Measurements from ENCODE around the gene CCDC8.
"Not testable (repeated sequence)": the region's sequence is repeated elsewhere in the genome, so short reads cannot be mapped to it uniquely, and the experiment has no call there.

CCDC8 gene

DNA sequence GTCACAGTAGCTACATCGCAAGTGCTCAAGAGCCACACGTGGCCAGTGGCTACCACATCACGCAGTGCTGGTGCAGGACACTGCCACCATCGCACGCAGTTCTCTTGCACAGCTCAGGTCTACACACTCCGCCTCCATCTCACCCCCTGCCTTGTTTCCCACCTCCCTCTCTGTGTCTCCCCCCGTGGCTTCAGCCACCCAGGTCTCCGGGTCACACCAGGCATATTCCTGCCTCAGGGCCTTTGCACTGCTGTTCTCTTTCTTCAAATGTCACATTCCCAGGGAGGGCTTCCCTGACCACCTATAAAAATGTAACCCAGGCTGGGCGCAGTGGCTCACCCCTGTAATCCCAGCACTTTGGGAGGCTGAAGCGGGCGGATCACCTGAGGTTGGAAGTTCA, 10.6 kb downstream of the CCDC8 start:
- no peak for DNase-seq (ENCODE audit: low read depth)

DNA sequence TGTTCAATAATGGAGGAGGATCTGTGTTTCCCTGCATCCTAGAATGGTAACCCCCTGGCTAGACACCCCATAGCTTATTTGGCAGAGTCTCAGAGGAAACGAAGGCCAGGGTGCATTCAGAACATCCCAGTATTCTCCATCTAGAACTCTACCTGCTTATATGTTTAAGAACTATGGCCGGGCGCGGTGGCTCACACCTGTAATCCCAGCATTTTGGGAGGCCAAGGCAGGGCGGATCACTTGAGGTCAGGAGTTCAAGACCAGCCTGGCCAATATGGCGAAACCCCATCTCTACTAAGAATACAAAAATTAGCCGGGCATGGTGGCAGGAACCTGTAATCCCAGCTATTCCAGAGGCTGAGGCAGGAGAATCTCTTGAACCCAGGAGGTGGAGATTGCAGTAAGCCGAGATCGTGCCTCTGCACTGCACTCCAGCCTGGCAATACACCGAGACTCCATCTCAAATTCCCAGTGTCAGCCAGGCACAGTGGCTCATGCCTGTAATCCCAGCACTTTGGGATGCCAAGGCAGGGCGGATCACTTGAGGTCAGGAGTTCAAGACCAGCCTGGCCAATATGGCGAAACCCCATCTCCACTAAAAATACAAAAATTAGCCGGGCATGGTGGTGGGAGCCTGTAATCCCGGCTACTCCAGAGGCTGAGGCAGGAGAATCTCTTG, 15.4 kb downstream of the CCDC8 start:
- DNase-seq (ENCODE audit: low read depth) = not testable (repeated sequence)

DNA sequence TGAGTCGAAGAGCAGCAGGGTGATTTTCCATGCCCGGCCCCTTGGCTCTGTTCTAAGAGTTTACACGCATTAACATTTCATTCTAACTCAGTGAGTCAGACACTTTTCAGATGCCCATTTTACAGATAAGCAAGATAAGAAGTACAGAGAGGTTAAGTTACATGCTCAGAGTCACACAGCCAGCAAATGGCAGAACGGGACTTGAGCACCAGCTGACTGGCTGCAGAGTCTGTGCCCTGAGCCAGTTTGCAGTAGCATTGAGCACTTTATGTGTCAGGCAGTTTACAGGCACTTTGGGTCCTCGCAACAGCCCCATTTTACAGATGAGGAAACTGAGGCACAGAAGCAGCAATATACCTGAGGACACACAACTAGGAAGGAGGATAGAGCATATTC, 19.0 kb downstream of the CCDC8 start:
- no peak for DNase-seq (ENCODE audit: low read depth)

DNA sequence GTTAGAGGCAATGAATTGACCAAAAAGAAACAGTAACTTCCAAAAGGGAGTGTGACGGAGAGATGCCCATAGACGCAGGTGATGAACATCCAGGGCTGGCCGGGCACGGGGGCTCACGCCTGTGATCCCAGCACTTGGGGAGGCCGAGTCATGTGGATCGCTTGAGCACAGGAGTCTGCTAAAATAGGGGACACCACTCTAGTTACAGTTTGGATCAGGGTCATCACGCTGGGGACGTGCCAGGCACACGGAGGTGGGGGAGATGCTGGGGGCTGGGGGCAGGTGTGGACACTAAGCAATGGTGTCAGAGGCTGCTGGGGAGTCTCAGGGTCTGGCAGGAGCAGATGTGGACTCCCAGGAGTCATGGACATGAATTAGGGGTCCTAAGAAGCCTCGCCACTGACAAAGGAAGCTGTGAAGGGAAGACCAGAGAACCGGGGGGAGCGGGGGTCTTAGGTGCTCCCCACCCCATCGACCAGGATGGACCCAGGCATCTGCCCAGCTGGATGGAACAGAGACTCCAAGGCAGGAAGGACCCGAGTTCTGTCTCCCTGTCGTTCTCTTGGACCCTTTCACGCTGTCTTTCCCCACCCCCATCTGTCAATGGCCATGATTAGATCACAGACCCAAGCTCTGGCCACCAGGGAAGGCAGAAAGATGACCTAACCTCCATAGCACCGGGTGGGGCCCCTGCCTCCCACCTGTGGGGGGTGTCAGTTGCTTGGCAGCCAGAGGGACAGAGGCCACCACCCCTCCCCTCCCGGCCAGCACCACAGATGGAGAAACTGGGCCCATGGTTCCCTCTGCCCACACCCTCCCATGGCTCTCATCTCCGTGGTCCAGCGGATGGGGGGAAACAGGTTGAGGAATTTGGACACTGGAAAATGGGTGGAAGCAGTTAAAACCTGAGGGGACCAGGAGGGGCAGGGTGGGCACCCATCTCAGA, 19.6 kb downstream of the CCDC8 start:
- no peak for DNase-seq (ENCODE audit: low read depth)

DNA sequence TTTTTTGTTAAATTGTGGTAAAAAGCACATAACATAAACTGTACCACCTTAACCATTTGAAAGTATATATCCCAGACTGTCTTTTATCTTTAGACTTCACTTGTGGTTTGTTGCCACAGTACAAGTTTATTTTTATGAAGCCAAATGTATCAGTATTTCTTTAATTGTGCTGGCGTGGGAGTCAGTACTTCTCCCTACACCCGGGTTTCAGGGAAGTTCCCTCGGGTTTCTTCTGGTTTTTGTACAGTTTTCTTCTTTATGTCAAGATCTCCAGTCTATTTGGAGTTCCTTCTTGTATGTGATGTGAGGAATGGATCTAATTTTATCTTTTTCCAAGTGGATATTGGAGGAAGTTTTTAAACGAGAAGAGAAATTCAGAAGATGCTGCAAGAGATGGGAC, 20.5 kb downstream of the CCDC8 start:
- DNase-seq (ENCODE audit: low read depth) = no peak

DNA sequence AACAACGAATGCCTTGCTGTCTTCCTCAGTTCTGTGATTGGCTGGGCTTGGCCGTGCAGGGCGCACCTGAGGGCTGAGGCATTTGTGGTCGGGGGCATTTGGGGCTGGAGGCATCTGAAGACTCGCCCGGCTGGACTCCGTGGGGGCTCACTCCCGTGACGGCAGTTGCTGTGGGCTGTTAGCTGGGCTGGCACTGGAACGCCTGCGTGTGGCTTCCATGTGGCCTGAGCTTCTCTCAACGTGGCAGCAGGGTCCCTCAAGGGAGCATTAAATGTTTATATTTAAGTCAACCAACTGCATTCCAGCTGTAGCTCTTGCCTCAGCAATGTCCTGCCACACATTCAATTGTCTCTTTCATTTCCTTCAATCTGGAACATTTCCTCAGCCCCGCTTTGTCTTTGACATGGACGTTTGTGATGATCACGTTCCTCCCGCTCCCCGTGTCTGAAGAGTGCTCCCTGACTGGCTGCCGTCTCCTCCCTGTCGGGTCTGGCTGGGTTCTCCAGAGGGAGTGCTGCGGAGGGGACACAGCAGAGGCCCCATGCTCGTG, 21.0 kb downstream of the CCDC8 start:
- DNase-seq (ENCODE audit: low read depth) = no peak

DNA sequence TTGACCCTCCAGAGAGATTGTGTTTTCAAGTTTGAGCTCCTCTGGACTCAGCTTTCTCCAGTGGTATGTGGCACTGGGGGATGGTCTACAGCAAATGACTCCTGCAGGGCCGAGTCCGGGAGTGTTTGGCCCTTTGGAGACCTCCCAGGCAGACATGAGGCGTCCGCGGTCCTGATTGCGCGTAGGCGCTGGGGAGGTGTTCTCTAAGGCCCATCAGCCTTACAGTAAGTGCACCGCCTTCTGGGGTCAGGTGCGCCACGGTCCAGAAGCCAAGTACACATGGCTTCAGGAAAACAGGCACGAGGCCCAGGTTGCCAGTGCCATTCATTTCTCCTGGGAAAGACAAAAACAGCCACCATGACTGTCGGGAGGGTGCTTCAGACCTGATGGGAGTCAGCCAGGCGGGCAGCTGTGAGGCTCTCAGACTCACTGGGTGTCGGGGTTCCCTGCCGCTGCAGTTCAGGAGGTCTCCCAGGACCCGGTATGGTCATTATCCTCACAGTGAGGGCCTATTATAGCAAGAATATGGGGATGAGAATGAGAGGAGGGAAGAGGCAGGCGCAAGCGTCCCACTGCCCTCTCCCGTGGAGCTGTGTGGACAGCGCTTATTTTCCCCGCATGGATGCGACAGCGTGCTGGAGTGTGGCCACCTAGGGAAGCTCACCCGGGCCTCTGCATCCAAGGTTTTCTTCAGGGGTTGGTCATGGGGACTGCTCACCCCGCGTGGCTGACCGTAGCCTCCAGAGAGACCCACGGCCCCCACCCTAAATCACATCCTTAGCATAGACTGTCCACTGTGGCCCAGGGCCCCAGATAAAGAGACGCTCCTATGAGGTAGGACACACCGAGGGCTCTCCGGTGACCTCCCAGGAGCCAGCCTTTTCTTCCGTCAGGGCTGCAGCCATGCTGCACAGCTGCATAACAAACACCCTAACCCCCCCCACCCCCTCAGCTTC, 21.8 kb downstream of the CCDC8 start:
- DNase-seq (ENCODE audit: low read depth) = no peak

DNA sequence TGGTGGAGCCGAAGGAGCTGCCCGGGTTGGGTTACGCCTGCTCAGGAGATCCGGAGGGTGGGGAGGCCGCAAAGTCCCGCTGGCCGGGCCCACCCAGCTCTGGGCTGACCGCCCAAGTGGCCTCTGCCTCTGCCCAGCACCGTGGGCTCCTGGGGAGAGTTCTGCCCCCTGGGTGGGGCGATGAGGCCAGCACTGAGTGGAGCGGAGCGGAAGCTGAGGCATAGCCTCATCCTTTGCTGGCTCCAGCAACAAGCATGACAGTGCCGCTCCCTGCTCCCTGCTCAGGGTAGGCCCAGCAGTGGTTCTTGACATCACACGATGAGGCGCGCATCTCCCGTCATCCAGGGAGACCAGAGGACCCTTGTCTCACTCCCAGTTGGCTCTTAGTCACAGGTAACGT, 22.5 kb downstream of the CCDC8 start:
- DNase-seq (ENCODE audit: low read depth) = no peak

DNA sequence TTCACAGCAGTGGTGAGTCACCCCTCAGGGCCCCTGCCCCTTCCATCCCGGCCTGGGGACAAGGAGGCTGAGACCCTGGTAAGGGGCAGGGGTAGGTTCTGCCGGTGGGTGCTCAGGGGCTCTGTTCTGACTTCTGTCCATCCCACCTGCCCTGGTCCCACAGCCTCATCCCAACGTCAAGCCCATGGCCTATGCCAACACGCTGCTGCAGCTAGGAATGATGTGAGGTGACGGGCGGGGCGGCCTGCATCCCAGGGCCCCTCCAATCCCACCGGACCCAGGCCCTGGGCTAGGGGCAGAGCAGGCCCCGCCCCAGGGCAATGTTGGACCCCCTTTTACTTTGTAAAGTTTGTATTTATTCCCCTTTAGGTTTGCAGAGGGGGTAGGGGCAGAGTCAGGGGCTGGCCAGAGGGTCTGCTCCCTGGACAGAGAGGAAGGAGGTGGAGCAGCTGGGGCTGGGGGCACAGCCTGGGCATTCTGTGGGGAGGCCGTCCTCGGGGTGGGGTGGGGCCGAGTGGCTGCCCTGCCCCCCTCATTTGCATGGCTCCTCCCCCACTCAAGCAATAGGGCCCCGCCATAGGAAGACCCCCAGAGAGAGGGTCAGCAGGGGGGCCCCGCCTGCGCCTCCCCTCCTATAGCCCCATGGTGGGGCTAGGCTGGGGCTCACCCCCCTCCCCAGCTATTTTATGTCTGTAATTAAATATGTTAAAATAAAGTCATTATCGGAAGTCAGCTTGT, 23.1 kb downstream of the CCDC8 start:
- DNase-seq (ENCODE audit: low read depth) = no peak

DNA sequence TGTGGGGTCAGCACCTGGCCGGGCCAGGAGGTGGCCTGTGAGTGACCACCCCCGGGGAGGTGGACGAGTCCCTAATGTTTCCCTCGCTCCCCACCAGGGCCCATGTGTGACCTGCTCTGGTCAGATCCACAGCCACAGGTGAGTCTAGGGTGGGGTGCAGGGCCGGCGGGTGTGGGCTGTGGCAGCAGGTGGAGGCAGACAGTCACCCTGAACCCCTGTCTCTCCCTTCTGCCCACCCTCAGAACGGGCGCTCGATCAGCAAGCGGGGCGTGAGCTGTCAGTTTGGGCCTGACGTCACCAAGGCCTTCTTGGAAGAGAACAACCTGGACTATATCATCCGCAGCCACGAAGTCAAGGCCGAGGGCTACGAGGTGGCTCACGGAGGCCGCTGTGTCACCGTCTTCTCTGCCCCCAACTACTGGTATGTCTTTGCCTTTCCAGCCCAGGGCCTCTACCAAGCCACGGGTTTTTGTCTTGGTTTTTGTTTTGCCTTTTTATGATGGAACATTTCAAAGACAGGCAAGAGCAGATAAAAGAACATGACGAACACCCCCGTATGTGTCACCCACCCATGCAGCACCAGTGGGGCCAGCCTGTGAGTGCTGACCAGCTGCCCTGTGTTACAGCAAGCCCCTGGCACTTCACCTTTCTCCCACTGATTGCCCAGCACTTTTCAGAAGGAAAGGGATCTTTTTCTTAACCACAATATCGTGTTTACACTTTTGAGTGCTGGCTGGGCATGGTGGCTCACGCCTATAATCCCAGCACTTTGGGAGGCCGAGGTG, 24.9 kb downstream of the CCDC8 start:
- DNase-seq (ENCODE audit: low read depth) = no peak

DNA sequence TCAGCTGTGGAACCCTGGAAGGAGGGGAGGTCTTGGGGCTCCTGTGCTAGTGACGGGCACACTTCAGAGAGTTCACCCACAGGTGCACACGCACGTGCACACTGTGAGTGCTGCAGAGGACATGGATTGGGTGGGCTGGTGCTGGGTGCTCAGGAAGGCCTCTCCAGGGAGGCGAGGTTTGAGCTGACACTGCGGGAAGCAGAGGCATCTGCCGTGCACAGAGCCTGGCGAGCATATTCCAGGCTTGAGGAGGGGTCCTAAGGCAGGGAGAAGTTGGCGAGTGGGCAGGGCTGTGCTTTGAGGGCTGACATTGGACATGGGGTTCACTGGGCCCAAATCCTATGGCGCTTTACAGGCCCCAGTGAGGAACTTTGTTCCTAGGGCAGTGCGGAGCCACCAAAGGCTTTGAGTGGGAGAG, 25.6 kb downstream of the CCDC8 start:
- DNase-seq (ENCODE audit: low read depth) = no peak

DNA sequence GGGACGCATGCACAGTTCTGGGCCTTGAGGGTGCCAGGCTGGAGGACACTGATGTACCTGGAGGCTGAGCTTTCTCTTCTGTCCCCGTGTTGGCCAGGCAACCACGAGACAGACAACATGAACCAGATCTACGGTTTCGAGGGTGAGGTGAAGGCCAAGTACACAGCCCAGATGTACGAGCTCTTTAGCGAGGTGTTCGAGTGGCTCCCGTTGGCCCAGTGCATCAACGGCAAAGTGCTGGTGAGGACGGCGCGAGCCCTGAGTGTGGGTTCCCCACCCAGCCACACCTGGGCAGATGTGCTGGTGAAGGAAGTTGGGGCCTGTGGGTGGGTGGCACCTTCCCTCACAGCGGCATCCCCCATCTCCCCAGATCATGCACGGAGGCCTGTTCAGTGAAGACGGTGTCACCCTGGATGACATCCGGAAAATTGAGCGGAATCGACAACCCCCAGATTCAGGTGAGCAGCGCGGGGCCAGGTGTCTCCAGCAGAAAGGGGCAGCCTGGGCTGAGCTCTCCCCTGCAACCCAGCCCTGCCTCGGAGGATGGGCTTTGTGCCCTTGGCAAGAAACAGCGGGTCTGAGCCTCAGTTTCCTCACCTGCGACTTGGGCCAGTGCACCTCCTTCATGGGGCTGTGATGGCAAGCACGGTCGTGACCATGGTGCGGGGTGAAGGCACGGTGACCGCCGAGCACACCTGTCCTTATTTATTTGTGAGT, 26.2 kb downstream of the CCDC8 start:
- no peak for DNase-seq (ENCODE audit: low read depth)

DNA sequence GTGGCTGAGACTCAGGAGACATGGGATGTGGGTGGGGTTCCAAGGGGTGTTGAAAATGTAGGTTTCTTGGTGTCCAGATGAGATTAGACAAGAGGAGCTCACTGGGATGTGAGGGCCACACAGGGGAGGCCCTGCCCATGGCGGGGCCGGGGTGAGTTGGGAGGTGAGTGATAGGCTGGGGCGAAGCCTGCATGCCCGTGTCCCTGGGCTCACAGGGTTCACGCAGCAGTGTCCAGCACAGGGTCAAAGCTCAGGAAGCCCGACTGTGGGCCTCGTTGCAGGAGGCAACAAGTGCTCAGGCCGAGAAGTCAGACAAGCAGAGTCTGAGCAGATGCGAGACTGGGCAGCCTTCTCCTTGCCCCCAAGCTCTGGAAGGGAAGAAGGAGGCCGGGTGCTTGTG, 27.2 kb downstream of the CCDC8 start:
- DNase-seq (ENCODE audit: low read depth) = no peak

DNA sequence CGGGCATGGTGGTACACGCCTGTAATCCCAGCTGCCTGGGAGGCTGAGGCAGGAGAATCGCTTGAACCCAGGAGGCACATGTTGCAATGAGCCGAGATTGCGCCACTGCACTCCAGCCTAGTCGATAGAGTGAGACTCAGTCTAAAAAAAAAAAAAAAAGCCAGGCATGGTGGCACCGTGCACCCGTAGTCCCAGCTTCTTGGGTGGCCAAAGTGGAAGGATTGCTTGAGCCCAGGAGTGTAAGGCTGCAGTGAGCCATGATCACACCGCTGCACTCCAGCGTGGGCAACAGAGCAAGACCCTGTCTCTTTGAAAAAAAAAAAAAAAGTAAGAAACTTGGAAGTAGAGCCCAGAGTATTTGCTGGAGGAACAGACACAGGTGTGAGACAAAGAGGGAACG, 27.7 kb downstream of the CCDC8 start:
- DNase-seq (ENCODE audit: low read depth) = no peak

DNA sequence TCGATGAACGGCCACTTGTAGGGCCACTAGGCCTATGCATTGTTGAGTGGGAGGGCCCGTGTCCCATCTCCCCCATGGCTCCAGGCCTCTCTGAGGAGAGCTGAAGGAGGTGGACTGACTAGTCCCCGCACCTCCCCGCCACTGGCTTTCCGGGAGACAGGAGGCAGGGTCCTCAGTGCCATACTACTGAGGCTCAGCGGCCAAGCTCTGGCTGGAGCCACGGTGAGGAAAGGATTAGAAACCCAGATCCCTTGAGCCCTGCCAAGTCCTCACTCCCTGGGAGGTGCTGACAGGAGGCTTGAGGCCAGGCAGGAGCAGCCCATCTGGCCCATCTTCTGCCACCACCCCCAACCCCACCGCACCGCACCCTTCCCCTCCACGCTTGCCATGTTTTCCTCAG, 29.0 kb downstream of the CCDC8 start:
- no peak for DNase-seq (ENCODE audit: low read depth)

DNA sequence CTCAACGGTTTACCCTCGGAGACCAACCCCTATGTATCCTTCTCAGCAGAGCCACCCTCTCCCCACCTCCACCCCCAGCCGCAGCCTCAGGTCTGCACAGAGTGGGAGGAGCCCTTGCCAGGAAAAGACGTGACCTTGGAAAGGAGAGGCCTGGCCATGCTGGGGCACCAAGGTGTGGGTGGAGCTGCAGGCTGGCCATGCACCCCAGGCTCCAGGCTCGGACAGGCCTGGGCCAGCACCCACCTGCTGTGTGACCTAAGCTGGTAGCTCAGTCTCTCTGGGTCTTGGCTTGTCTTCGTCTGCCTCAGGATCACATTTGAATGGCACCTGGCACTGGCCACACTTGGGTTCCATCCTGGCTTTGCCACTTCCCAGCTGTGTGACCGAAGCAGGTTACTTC, 29.5 kb downstream of the CCDC8 start:
- no peak for DNase-seq (ENCODE audit: low read depth)

DNA sequence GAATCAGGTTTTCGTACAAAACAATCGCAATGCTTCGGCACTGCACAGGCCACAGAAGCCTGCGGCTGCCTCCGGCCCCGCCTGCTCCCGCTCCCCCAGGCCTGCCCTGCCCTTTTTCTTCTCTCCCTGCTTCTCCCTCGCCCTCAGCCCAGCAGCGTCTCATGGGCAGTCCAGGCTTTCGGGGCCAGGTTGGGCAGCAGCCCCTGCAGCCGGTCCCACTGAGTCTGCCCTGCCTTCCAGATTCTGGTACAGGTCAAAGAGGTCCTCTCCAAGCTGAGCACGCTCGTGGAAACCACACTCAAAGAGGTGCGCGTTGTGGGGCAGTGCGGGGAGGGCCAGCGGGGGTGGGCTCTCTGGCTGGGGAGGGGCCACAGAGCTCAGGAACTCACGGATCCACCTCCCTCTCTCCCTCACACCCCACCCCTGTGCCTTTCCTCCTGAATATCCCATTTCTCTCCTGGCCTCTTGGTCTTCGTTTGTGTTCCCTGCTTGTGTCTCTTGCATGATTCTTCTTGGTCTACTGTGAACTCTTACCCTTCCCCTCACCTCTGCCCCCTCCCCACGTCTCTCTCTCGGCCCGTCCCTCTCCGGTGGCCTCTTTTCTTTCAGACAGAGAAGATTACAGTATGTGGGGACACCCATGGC, 30.1 kb downstream of the CCDC8 start:
- no peak for DNase-seq (ENCODE audit: low read depth)

DNA sequence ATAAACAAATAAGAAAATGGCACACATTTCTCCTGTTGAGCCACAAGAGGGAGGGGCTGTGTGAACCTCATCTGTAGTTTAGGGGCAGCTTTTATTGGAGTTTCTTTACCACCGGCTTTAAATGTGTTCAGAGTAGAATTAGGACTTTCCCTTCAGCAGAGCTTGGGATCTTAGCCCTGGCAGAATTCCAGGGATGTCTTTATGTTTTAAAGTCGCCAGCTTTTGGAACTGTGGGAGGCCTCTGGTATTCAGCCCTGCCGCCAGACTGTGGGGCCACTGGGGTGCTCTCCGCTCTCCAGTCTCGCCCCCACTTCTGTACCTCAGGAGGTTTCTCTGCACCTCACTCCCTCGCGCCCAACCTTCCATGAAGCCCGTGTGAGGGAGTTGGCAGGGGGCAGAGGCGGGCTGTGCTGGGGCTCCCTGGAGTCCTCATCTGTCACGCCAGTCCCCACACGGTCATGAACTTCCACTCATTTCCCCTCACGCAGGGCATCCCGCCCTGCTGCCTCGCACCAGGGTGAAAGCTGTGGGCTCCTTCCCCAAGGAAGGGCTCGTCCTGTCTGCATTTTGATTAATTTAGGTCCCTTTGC, 31.5 kb downstream of the CCDC8 start:
- no peak for DNase-seq (ENCODE audit: low read depth)

DNA sequence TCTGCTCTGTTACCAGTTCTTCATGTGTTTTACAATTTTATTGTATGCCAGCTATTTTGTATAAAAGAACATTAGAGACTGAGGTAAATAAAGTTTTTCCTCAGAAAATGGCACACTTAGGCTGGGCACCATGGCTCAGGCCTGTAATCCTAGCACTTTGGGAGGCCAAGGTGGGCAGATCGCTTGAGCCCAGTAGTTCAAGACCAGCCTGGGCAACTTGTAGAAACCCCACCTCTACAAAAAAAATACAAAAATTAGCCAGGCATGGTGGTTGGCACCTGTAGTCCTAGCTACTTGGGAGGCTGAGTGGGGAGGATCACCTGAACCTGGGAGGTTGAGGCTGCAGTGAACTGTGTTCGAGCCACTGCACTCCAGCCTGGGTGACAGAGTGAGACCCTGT, 32.0 kb downstream of the CCDC8 start:
- no peak for DNase-seq (ENCODE audit: low read depth)
